SK-N-SH treated with all-trans-retinoic acid at 6 μM for 48 hours (cell line): Measurements from ENCODE around the gene RAD51C.
"Not testable (repeated sequence)": the region's sequence is repeated elsewhere in the genome, so short reads cannot be mapped to it uniquely, and the experiment has no call there.

Experiments
- ATAC-seq: fragments of 200-7000 bp; cut with Tn5 transposase; 3 replicates; pipeline ENCODE4 v1.9.1; 2020; ENCODE audit warnings: mild to moderate bottlenecking, moderate library complexity
- ARNTL ChIP-seq: fragments of 450-650 bp; formaldehyde crosslinking; IDR thresholded peaks from 2 replicates; pipeline ENCODE4 v1.5.0; 2020; ENCODE audit warnings: low read depth, mild to moderate bottlenecking, moderate library complexity, borderline replicate concordance
- BACH2 ChIP-seq: fragments of 250-450 bp; sonication (Bioruptor Pico); IDR thresholded peaks from 2 replicates; pipeline ENCODE4 v1.9.0; 2021; ENCODE audit warnings: mild to moderate bottlenecking, borderline replicate concordance
- CREB5 ChIP-seq: fragments of 250-450 bp; sonication (Bioruptor Pico); IDR thresholded peaks from 2 replicates; pipeline ENCODE4 v1.5.1; 2020; ENCODE audit warnings: low read depth, mild to moderate bottlenecking, moderate library complexity
- CSDC2 ChIP-seq: fragments of 250-450 bp; sonication (Bioruptor Pico); IDR thresholded peaks from 2 replicates; pipeline ENCODE4 v1.5.0; 2020; ENCODE audit warnings: mild to moderate bottlenecking, moderate library complexity
- ESRRG ChIP-seq: fragments of 250-450 bp; sonication (Bioruptor Pico); IDR thresholded peaks from 2 replicates; pipeline ENCODE4 v1.6.1; 2021; ENCODE audit warnings: mild to moderate bottlenecking
- GLIS3 ChIP-seq: fragments of 250-450 bp; sonication (Bioruptor Pico); IDR thresholded peaks from 2 replicates; pipeline ENCODE4 v1.5.0; 2020; ENCODE audit warnings: mild to moderate bottlenecking, moderate library complexity
- ISL1 ChIP-seq: fragments of 250-450 bp; sonication (Bioruptor Pico); IDR thresholded peaks from 2 replicates; pipeline ENCODE4 v2.1.2; 2022; ENCODE audit warnings: mild to moderate bottlenecking, moderate library complexity
- OSR1 ChIP-seq: fragments of 250-450 bp; sonication (Bioruptor Pico); IDR thresholded peaks from 2 replicates; pipeline ENCODE4 v1.8.0; 2022; ENCODE audit warnings: moderate library complexity, mild to moderate bottlenecking, inconsistent platforms
- PATZ1 ChIP-seq: fragments of 250-450 bp; sonication (Bioruptor Pico); IDR thresholded peaks from 2 replicates; pipeline ENCODE4 v1.8.0; 2020; ENCODE audit warnings: mild to moderate bottlenecking, moderate library complexity, borderline replicate concordance
- POU6F1 ChIP-seq: fragments of 250-450 bp; sonication (Bioruptor Pico); IDR thresholded peaks from 2 replicates; pipeline ENCODE4 v1.8.0; 2021; ENCODE audit warnings: low read depth, mild to moderate bottlenecking, moderate library complexity, borderline replicate concordance
- PPARA ChIP-seq: fragments of 250-450 bp; sonication (Bioruptor Pico); IDR thresholded peaks from 2 replicates; pipeline ENCODE4 v1.5.0; 2020; ENCODE audit warnings: mild to moderate bottlenecking, borderline replicate concordance
- SNAI2 ChIP-seq: fragments of 250-450 bp; sonication (Bioruptor Pico); IDR thresholded peaks from 2 replicates; pipeline ENCODE4 v1.5.0; 2020; ENCODE audit warnings: mild to moderate bottlenecking, moderate library complexity
- TCF4 ChIP-seq: fragments of 250-450 bp; sonication (Bioruptor Pico); IDR thresholded peaks from 2 replicates; pipeline ENCODE4 v1.8.0; 2021; ENCODE audit warnings: mild to moderate bottlenecking, moderate library complexity, borderline replicate concordance
- TOX ChIP-seq: fragments of 250-450 bp; sonication (Bioruptor Pico); IDR thresholded peaks from 2 replicates; pipeline ENCODE4 v1.8.0; 2021; ENCODE audit warnings: mild to moderate bottlenecking, moderate library complexity, borderline replicate concordance
- TSHZ2 ChIP-seq: fragments of 250-450 bp; sonication (Bioruptor Pico); IDR thresholded peaks from 2 replicates; pipeline ENCODE4 v1.5.0; 2020; ENCODE audit warnings: mild to moderate bottlenecking, moderate library complexity
- ZC3H10 ChIP-seq: fragments of 250-450 bp; sonication (Bioruptor Pico); IDR thresholded peaks from 2 replicates; pipeline ENCODE4 v1.5.1; 2021; ENCODE audit warnings: mild to moderate bottlenecking, moderate library complexity
- ZFP3 ChIP-seq: fragments of 250-450 bp; sonication (Bioruptor Pico); IDR thresholded peaks from 2 replicates; pipeline ENCODE4 v1.5.0; 2020; ENCODE audit warnings: mild to moderate bottlenecking, moderate library complexity
- ZFP30 ChIP-seq: fragments of 450-650 bp; formaldehyde crosslinking; IDR thresholded peaks from 2 replicates; pipeline ENCODE4 v1.5.0; 2022; ENCODE audit warnings: mild to moderate bottlenecking, moderate library complexity
- ZNF565 ChIP-seq: fragments of 450-650 bp; formaldehyde crosslinking; conservative IDR thresholded peaks from 2 replicates; pipeline ENCODE4 v1.5.0; 2020; ENCODE audit warnings: low read depth, mild to moderate bottlenecking, moderate library complexity
- ZNF70 ChIP-seq: fragments of 450-650 bp; formaldehyde crosslinking; IDR thresholded peaks from 2 replicates; pipeline ENCODE4 v1.5.0; 2020; ENCODE audit warnings: mild to moderate bottlenecking, moderate library complexity
- ZNF8 ChIP-seq: fragments of 450-650 bp; formaldehyde crosslinking; IDR thresholded peaks from 2 replicates; pipeline ENCODE4 v1.5.0; 2020; ENCODE audit warnings: mild to moderate bottlenecking, moderate library complexity

Gene RAD51C

GRCh38 chr17:58679263-58680037, 13.0 kb upstream of the RAD51C start (continued):
- 0 out of 2 replicates have a peak, but pooled peaks have one; percentile 30 for TF ChIP-seq POU6F1
- peak; percentile 99 for TF ChIP-seq ESRRG
- peak; percentile 74; the same call in 1 of the 2 replicates for TF ChIP-seq ZNF8 (CRISPR knock-in tag)
- no peak for TF ChIP-seq SNAI2 (CRISPR knock-in tag)
- TF ChIP-seq ZFP30 (CRISPR knock-in tag), result peak; percentile 54; the same call in 1 of the 2 replicates
- peak; percentile 81 for TF ChIP-seq ZNF565 (CRISPR knock-in tag)
- peak; percentile 89 for TF ChIP-seq ZC3H10 (CRISPR knock-in tag)
- TF ChIP-seq ZNF70, result peak; percentile 54; the same call in 1 of the 2 replicates

- no peak for ATAC-seq
- no peak for TF ChIP-seq POU6F1
- TF ChIP-seq BACH2 (CRISPR knock-in tag), result no peak
- no peak for TF ChIP-seq GLIS3 (CRISPR knock-in tag)
- TF ChIP-seq ARNTL, result no peak
- no peak for TF ChIP-seq PPARA (CRISPR knock-in tag)
- no peak for TF ChIP-seq ZC3H10 (CRISPR knock-in tag)
- no peak for TF ChIP-seq ZNF8 (CRISPR knock-in tag)
- no peak for TF ChIP-seq PATZ1 (CRISPR knock-in tag)
- no peak for TF ChIP-seq OSR1
- TF ChIP-seq TCF4 (CRISPR knock-in tag), result no peak
- TF ChIP-seq SNAI2 (CRISPR knock-in tag), result no peak
- TF ChIP-seq ESRRG, result no peak
- TF ChIP-seq CREB5 (CRISPR knock-in tag), result no peak
- TF ChIP-seq ZNF565 (CRISPR knock-in tag), result no peak
- no peak for TF ChIP-seq CSDC2 (CRISPR knock-in tag)
- no peak for TF ChIP-seq TOX (CRISPR knock-in tag)
- TF ChIP-seq ZNF70, result no peak
- no peak for TF ChIP-seq TSHZ2
- TF ChIP-seq ISL1 (CRISPR knock-in tag), result no peak
- TF ChIP-seq, all 23 proteins: peak for 0
These were observed 12.4 kb upstream of the RAD51C start for GRCh38 chr17:58680038-58680369.

- TF ChIP-seq ZNF565 (CRISPR knock-in tag) (no peak), TCF4 (CRISPR knock-in tag) (no peak), ZFP3 (CRISPR knock-in tag) (no peak), PPARA (CRISPR knock-in tag) (no peak), OSR1 (no peak), CREB5 (CRISPR knock-in tag) (no peak)
- no peak for ATAC-seq
These were observed 8.4 kb upstream of the RAD51C start for GRCh38 chr17:58684003-58684402.

- not testable (repeated sequence) for ATAC-seq
These were observed 7.9 kb upstream of the RAD51C start for GRCh38 chr17:58684462-58684861.
